Chondrocyte (in vitro differentiated cells): ENCODE measurements around the gene CLK2. TPM values are rescaled to one million over a fixed set of nuclear protein-coding genes. Genes with fewer than 3 reads are reported as not detected.

Source experiments
- DNase-seq: peaks from one replicate; pipeline ENCODE4 v3.0.0; 2021; ENCODE audit warnings: mixed read lengths, low spot score
- H3K27ac Mint-ChIP-seq: one replicate; pipeline ENCODE4 v1.8.0; 2021; ENCODE audit warnings: mild to moderate bottlenecking, moderate library complexity, mixed read lengths; ENCODE audit not compliant: unreplicated experiment
- H3K27me3 Mint-ChIP-seq: 2 replicates; pipeline ENCODE4 v1.8.0; 2021; ENCODE audit warnings: low read depth, mixed read lengths
- H3K36me3 Mint-ChIP-seq: 2 replicates; pipeline ENCODE4 v1.8.0; 2021; ENCODE audit warnings: low read depth, mixed read lengths
- H3K4me1 Mint-ChIP-seq: 2 replicates; pipeline ENCODE4 v1.8.0; 2021; ENCODE audit warnings: low read depth, mild to moderate bottlenecking, mixed read lengths
- H3K4me3 Mint-ChIP-seq: one replicate; pipeline ENCODE4 v1.8.0; 2021; ENCODE audit warnings: mild to moderate bottlenecking, moderate library complexity, mixed read lengths; ENCODE audit not compliant: unreplicated experiment
- H3K9me3 Mint-ChIP-seq: 2 replicates; pipeline ENCODE4 v1.8.0; 2021; ENCODE audit warnings: low read depth, mixed read lengths
- CTCF ChIP-seq: fragments of 200-600 bp; sonication (generic); IDR thresholded peaks from 2 replicates; pipeline ENCODE4 v1.5.0; 2021; ENCODE audit warnings: antibody characterized with exemption, mild to moderate bottlenecking, moderate library complexity
- total RNA-seq: library from RNA; stranded (reverse); gene quantifications from 3 replicates; pipeline ENCODE4 v1.2.1, GENCODE V29; 2021

Gene CLK2
- total RNA-seq, 1 donor from 2014 or later, result 36.7 TPM

GRCh38 chr1:155263067-155263466 lies 10.2 kb downstream of the CLK2 start:
- Mint-ChIP-seq H3K27ac (peak overlapping the region; percentile 98), H3K9me3 (no peaks in the 10 kb centered on the region), H3K4me3 (no peak overlapping the region), H3K27me3 (no peaks in the 10 kb centered on the region), H3K36me3 (peaks cover 31% of the 10 kb centered on the region), H3K4me1 (peaks cover 28% of the 10 kb centered on the region)
- no peak for TF ChIP-seq CTCF
- no peak for DNase-seq

- Mint-ChIP-seq H3K9me3 (no peaks in the 10 kb centered on the region), H3K4me3 (peak within 1 kb of the TSS; percentile 94), H3K27ac (peak within 1 kb of the TSS; percentile 98), H3K27me3 (no peaks in the 10 kb centered on the region), H3K4me1 (peaks cover 23% of the 10 kb centered on the region), H3K36me3 (peaks cover 27% of the 10 kb centered on the region)
- TF ChIP-seq CTCF, result peak; percentile 14
- peak; percentile 95 for DNase-seq
Observed at GRCh38 chr1:155261852-155262673, 11.2 kb downstream of the CLK2 start, which contains the start of gene SCAMP3. Gene SCAMP3, minus strand, starts transcription at chr1:155262360. Its CDS starts 209 bp downstream, at chr1:155262151.

- Mint-ChIP-seq H3K27ac (peak overlapping the region; percentile 98), H3K4me3 (peak overlapping the region; percentile 94), H3K27me3 (no peaks in the 10 kb centered on the region), H3K9me3 (no peaks in the 10 kb centered on the region), H3K36me3 (peaks cover 28% of the 10 kb centered on the region), H3K4me1 (peaks cover 27% of the 10 kb centered on the region)
- TF ChIP-seq CTCF, result peak; percentile 40
- no peak for DNase-seq
Observed at GRCh38 chr1:155261493-155261851, 11.8 kb downstream of the CLK2 start.

- Mint-ChIP-seq H3K27ac (no peak overlapping the region), H3K27me3 (no peaks in the 10 kb centered on the region), H3K4me3 (no peak overlapping the region), H3K4me1 (peaks cover 36% of the 10 kb centered on the region), H3K36me3 (peaks cover 24% of the 10 kb centered on the region), H3K9me3 (no peaks in the 10 kb centered on the region)
- no peak for TF ChIP-seq CTCF
- no peak for DNase-seq
Observed at GRCh38 chr1:155260276-155260675, 13.0 kb downstream of the CLK2 start.

GRCh38 chr1:155256058-155256852 lies 17.0 kb downstream of the CLK2 start:
- H3K4me3 Mint-ChIP-seq, result peak overlapping the region; percentile 83
- no peaks in the 10 kb centered on the region for H3K27me3 Mint-ChIP-seq
- H3K4me1 Mint-ChIP-seq, result peaks cover 43% of the 10 kb centered on the region
- DNase-seq, result no peak
- H3K36me3 Mint-ChIP-seq, result peaks cover 17% of the 10 kb centered on the region
- no peaks in the 10 kb centered on the region for H3K9me3 Mint-ChIP-seq
- peak overlapping the region; percentile 93 for H3K27ac Mint-ChIP-seq
- TF ChIP-seq CTCF, result no peak
